Ectodermal cell (in vitro differentiated cells): Measurements from ENCODE around the gene NTRK1. TPM values are rescaled to one million over a fixed set of nuclear protein-coding genes. Genes with fewer than 3 reads are reported as not detected.

Experiments used
- H3K27ac ChIP-seq: 2 replicates; pipeline ENCODE4 v1.7.0; 2013; ENCODE audit warnings: mild to moderate bottlenecking, low read depth, low read length; ENCODE audit not compliant: insufficient read depth, poor library complexity, severe bottlenecking
- H3K27me3 ChIP-seq: 2 replicates; pipeline ENCODE4 v1.7.0; 2013; ENCODE audit warnings: mild to moderate bottlenecking, low read length; ENCODE audit not compliant: insufficient read depth, control insufficient read depth, poor library complexity, severe bottlenecking
- H3K36me3 ChIP-seq: one replicate; pipeline ENCODE4 v1.7.0; 2013; ENCODE audit warnings: low read length; ENCODE audit not compliant: control insufficient read depth, insufficient read depth
- H3K4me1 ChIP-seq: one replicate; pipeline ENCODE4 v1.7.0; 2013; ENCODE audit warnings: low read length; ENCODE audit not compliant: control insufficient read depth, insufficient read depth
- H3K4me3 ChIP-seq: 2 replicates; pipeline ENCODE4 v1.7.0; 2013; ENCODE audit warnings: low read depth, low read length, control low read depth; ENCODE audit not compliant: insufficient read depth
- H3K9me3 ChIP-seq: 2 replicates; pipeline ENCODE4 v1.7.0; 2013; ENCODE audit warnings: mild to moderate bottlenecking, low read length, moderate library complexity; ENCODE audit not compliant: control insufficient read depth
- WGBS, 2 experiments: methylation state at CpG; one replicate each; pipeline ENCODE4 v1.1.7; 2013; ENCODE audit warnings: missing lambda C conversion rate in 2 of 2; 5-methylcytosine and 5-hydroxymethylcytosine counted together
- polyA plus RNA-seq, 4 experiments: library from polyadenylated mRNA; stranded (reverse); fragments of 50-300 nt; gene quantifications; one replicate each; pipeline ENCODE4 v1.2.3, GENCODE V29; 2013

NTRK1 gene
- 0.81 TPM for polyA plus RNA-seq (2013, experiment 1 of 4)
- polyA plus RNA-seq (2013, experiment 2 of 4): 0.39 TPM
- polyA plus RNA-seq (2013, experiment 3 of 4): 1.3 TPM
- polyA plus RNA-seq (2013, experiment 4 of 4): 1.4 TPM

- no peaks in the 10 kb centered on the region for H3K36me3 ChIP-seq
- WGBS, 2 experiments: 5 to 7% methylated on average over 69 of the region's 69 CpGs
- H3K9me3 ChIP-seq: no peaks in the 10 kb centered on the region
- peaks cover 52% of the 10 kb centered on the region for H3K4me1 ChIP-seq
- H3K27me3 ChIP-seq: peaks cover 92% of the 10 kb centered on the region
- no peak within 1 kb of the TSS for H3K27ac ChIP-seq
- peak within 1 kb of the TSS; percentile 31 for H3K4me3 ChIP-seq
These were observed at the start of gene NTRK1 for GRCh38 chr1:156860628-156861423. TSS of gene NTRK1 (plus strand) at chr1:156860865. CDS start at chr1:156860935, 70 bp downstream.

- H3K27me3 ChIP-seq: peaks cover 31% of the 10 kb centered on the region
- H3K4me3 ChIP-seq: no peak overlapping the region
- 71 to 77% methylated on average over 4 of the region's 4 CpGs for WGBS, 2 experiments
These were observed 49.5 kb upstream of the NTRK1 start for GRCh38 chr1:156811168-156811567.

GRCh38 chr1:156812293-156812990 is 48.2 kb upstream of the NTRK1 start:
- WGBS, 2 experiments: 95 to 96% methylated on average over 10 of the region's 10 CpGs
- Histone ChIP-seq H3K27ac (no peak overlapping the region), H3K9me3 (no peaks in the 10 kb centered on the region), H3K36me3 (no peaks in the 10 kb centered on the region), H3K4me3 (no peak overlapping the region), H3K27me3 (peaks cover 31% of the 10 kb centered on the region), H3K4me1 (peaks cover 27% of the 10 kb centered on the region)

More at GRCh38 chr1:156811168-156811567, 49.5 kb upstream of the NTRK1 start:
- Histone ChIP-seq H3K36me3 (no peaks in the 10 kb centered on the region), H3K4me1 (peaks cover 27% of the 10 kb centered on the region), H3K27ac (no peak overlapping the region), H3K9me3 (no peaks in the 10 kb centered on the region)

- Histone ChIP-seq H3K36me3 (no peaks in the 10 kb centered on the region), H3K27me3 (peaks cover 31% of the 10 kb centered on the region), H3K27ac (no peak overlapping the region), H3K4me3 (peak overlapping the region; percentile 32), H3K4me1 (peaks cover 27% of the 10 kb centered on the region), H3K9me3 (no peaks in the 10 kb centered on the region)
- WGBS, 2 experiments: 58% methylated on average over 10 of the region's 10 CpGs
These were observed 47.4 kb upstream of the NTRK1 start for GRCh38 chr1:156813298-156813697.

DNA sequence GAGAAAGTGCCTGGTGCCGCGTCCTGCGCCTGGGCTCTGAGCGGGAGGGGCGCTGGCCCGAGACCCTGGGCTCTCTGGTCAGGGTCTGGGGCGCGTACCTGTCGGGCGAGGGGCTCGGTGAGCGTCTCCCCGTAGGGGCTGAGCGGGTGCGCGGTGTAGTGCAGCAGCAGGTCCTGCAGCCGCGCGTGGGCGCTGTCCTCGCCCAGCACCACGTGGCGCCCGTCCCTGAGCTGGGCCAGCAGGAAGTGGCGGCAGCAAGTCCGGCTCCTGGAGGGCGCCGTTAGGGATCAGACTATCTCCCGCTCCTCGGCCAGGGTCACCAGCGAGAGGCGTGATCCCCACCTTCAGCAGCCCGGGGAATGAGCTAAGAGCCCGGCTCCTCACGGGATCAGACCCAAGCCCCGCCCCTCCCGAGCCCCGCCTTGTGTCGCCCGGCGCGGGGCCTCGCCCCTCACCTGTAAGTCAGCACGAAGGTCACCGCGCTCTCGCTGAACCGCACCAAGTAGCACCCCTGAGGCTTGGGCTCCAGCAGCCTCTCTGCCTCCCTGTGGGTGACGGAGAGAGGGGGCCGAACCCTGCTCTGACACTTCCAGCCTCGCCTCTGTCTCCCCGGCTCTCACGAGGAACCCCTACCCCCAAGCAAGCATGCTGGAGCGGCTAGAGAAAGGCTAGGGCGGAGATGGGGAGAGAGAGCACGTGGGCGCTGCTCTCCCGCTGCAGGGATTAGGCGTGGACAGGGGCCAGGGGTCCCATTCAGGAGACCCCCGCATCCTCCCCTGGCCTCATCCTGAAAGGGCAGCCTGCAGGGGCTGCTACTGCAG is 46.7 kb upstream of the NTRK1 start:
- WGBS, 2 experiments: 10 to 12% methylated on average over 60 of the region's 60 CpGs
- Histone ChIP-seq H3K4me3 (peak overlapping the region; percentile 32), H3K4me1 (peaks cover 27% of the 10 kb centered on the region), H3K9me3 (no peaks in the 10 kb centered on the region), H3K27ac (no peak overlapping the region), H3K27me3 (peaks cover 31% of the 10 kb centered on the region), H3K36me3 (no peaks in the 10 kb centered on the region)

GRCh38 chr1:156814571-156815260 is 45.9 kb upstream of the NTRK1 start:
- Histone ChIP-seq H3K27me3 (peaks cover 31% of the 10 kb centered on the region), H3K9me3 (no peaks in the 10 kb centered on the region), H3K36me3 (no peaks in the 10 kb centered on the region), H3K4me1 (peaks cover 20% of the 10 kb centered on the region), H3K27ac (no peak overlapping the region), H3K4me3 (no peak overlapping the region)
- 93 to 94% methylated on average over 7 of the region's 7 CpGs for WGBS, 2 experiments

DNA sequence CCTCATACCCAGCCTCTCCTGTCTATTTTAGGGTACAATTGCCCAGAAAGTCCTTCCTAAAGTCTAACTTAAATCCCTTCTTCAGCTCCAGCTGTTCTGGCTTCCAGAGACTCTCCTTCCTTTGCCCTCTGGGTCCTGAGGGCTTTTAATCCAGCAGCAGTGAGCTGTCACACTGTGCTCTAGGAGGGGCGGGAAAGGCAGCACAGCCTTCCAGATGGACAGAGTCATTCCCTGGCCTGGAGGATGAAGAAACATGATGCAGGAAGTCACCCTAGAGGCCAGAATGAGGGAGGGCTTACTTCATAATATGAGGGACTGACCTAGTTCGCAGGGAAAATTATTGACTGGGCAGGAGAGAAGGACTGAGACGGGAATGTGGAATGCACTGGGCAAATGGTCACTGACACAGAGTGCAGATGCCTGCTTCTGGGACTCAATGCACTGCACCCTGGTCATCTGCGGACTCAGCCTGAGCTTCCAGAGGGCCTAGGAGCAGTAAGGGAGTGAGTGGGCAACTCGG is 45.3 kb upstream of the NTRK1 start:
- H3K27me3 ChIP-seq: peaks cover 31% of the 10 kb centered on the region

GRCh38 chr1:156815961-156816422 is 44.7 kb upstream of the NTRK1 start:
- no peak overlapping the region for H3K4me3 ChIP-seq
- WGBS, 2 experiments: 63 to 76% methylated on average over 10 of the region's 10 CpGs
- peaks cover 31% of the 10 kb centered on the region for H3K27me3 ChIP-seq

More for the DNA sequence above, 45.3 kb upstream of the NTRK1 start:
- no peaks in the 10 kb centered on the region for H3K9me3 ChIP-seq
- 69 to 70% methylated on average over 5 of the region's 5 CpGs for whole genome bisulfite sequencing, 2 experiments
- H3K27ac ChIP-seq: no peak overlapping the region
- H3K4me3 ChIP-seq: no peak overlapping the region
- no peaks in the 10 kb centered on the region for H3K36me3 ChIP-seq
- H3K4me1 ChIP-seq: peaks cover 20% of the 10 kb centered on the region

GRCh38 chr1:156816561-156817328 is 43.9 kb upstream of the NTRK1 start, which contains the start of gene SH2D2A:
TSS of gene SH2D2A (minus strand) at chr1:156816848. CDS start at chr1:156816708, 140 bp downstream.
- Histone ChIP-seq H3K36me3 (no peaks in the 10 kb centered on the region), H3K27me3 (peaks cover 31% of the 10 kb centered on the region), H3K27ac (no peak within 1 kb of the TSS), H3K9me3 (no peaks in the 10 kb centered on the region), H3K4me3 (no peak within 1 kb of the TSS), H3K4me1 (peaks cover 20% of the 10 kb centered on the region)
- WGBS, 2 experiments: 77 to 88% methylated on average over 10 of the region's 10 CpGs

More at GRCh38 chr1:156815961-156816422, 44.7 kb upstream of the NTRK1 start:
- Histone ChIP-seq H3K36me3 (no peaks in the 10 kb centered on the region), H3K9me3 (no peaks in the 10 kb centered on the region), H3K4me1 (peaks cover 20% of the 10 kb centered on the region), H3K27ac (no peak overlapping the region)
